A673 (cell line): ENCODE results near the gene RNF208.

Experiments
- CTCF ChIP-seq: fragments of 300-800, 200-600 bp; sonication (generic); conservative IDR thresholded peaks from 2 replicates; pipeline ENCODE4 v1.5.1; 2017; ENCODE audit warnings: low read depth, mild to moderate bottlenecking, antibody characterized with exemption, low read length, moderate library complexity, mixed read lengths
- EZH2 ChIP-seq: fragments of 200-600 bp; sonication (generic); IDR thresholded peaks from 2 replicates; pipeline ENCODE4 v1.6.1; 2017; ENCODE audit warnings: borderline replicate concordance, low read depth, mild to moderate bottlenecking, mixed read lengths, antibody characterized with exemption, low read length; ENCODE audit not compliant: poor library complexity, severe bottlenecking

GRCh38 chr9:137253717-137254623 is 31.9 kb upstream of the RNF208 start:
- no peak for TF ChIP-seq CTCF
- no peak for TF ChIP-seq EZH2
